Measurements from ENCODE around the gene USP21. TPM values are rescaled to one million over a fixed set of nuclear protein-coding genes. Genes with fewer than 3 reads are reported as not detected.

USP21 gene
- total RNA-seq, 1 experiment from 2014 or later = 40.9 TPM

DNA sequence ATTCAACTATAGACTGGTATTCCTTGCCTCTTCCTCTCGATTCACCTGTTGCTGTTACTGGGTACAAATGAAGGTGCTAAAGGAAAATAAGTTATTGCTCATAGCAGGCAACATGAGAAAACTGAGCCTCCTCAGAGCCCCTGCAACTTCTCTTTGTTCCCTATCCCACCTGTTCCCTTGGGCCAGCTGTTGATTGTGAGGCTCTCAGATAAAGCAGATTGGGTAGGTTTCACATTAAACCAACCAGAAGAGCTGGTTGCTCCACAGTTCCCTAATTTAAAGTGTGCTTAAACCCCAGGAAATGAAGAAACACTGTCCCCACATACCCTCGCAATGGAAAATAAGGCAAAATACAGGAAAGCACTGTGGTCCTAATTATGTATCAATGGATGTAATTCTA lies 31.7 kb upstream of the USP21 start:
- Mint-ChIP-seq H3K27ac (ENCODE audit: unreplicated experiment) (no peak overlapping the region), H3K4me3 (ENCODE audit: low read depth, unreplicated experiment) (no peak overlapping the region), H3K36me3 (ENCODE audit: insufficient read depth, unreplicated experiment) (peaks cover 57% of the 10 kb centered on the region), H3K9me3 (ENCODE audit: low read depth, unreplicated experiment) (no peaks in the 10 kb centered on the region), H3K4me1 (ENCODE audit: low read depth, unreplicated experiment) (peaks cover 16% of the 10 kb centered on the region), H3K27me3 (ENCODE audit: unreplicated experiment) (no peaks in the 10 kb centered on the region)
- TF ChIP-seq, protein P1, sequence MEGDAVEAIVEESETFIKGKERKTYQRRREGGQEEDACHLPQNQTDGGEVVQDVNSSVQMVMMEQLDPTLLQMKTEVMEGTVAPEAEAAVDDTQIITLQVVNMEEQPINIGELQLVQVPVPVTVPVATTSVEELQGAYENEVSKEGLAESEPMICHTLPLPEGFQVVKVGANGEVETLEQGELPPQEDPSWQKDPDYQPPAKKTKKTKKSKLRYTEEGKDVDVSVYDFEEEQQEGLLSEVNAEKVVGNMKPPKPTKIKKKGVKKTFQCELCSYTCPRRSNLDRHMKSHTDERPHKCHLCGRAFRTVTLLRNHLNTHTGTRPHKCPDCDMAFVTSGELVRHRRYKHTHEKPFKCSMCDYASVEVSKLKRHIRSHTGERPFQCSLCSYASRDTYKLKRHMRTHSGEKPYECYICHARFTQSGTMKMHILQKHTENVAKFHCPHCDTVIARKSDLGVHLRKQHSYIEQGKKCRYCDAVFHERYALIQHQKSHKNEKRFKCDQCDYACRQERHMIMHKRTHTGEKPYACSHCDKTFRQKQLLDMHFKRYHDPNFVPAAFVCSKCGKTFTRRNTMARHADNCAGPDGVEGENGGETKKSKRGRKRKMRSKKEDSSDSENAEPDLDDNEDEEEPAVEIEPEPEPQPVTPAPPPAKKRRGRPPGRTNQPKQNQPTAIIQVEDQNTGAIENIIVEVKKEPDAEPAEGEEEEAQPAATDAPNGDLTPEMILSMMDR (IDR thresholded peaks at IDR 0.05; ENCODE audit: unreplicated experiment) = no peak
- DNase-seq = no peak
- CTCF ChIA-PET = interaction anchor here (0.6 to 1.3 kb wide), 2 partner anchors 10 to 151 kb away, joined by 3 to 6 read pairs; partner anchors contain the start of genes NIT1 and PFDN2
- intact Hi-C loops (cut with micrococcal nuclease; ENCODE audit: unreplicated experiment) = no loop called here
- no TSS peak for BruUV-seq (replicated peaks)

DNA sequence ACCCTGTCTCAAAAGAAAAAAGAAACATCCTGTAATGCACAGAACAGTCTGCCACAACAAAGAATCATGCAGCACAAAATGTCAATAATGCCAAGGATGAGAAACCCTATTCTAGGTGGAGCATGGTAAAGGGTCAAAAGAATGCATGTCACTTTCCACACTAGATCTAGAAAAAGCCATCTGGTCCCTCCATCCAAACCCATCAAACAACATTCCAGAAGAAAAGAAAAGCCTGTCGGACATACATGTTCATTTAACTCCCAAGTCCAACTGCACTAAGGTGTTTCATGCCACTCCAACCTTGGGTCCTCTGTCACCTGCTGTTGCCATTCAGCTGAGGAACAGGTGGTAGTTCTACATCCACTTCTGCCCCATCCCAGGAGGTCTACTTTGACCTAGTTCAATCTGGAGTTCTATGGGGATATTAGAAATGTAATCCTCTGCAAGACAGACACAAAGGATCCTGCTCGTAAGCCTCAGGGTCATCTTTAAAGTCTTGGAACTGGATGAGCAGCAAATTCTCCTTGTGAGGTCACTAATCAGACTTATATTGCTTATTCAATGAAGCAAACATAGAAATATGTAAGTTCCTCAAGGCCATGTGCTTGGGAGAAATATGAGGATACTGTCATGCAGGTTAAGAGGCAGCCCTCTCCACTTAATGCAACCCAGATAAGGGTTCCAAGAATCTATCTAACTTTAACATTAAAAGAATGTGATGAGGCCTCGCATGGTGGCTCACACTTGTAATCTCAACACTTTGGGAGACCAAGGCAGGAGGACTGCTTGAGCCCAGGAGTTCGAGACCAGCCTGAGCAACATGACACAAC lies 30.5 kb upstream of the USP21 start:
- H3K27ac Mint-ChIP-seq (ENCODE audit: unreplicated experiment) = no peak overlapping the region
- no peaks in the 10 kb centered on the region for H3K9me3 Mint-ChIP-seq (ENCODE audit: low read depth, unreplicated experiment)
- CTCF ChIA-PET = interaction anchor here (0.6 to 1.3 kb wide), 2 partner anchors 11 to 152 kb away, joined by 3 to 6 read pairs; partner anchors contain the start of genes NIT1 and PFDN2
- H3K27me3 Mint-ChIP-seq (ENCODE audit: unreplicated experiment) = no peaks in the 10 kb centered on the region
- BruUV-seq (replicated peaks) = no TSS peak
- peaks cover 16% of the 10 kb centered on the region for H3K4me1 Mint-ChIP-seq (ENCODE audit: low read depth, unreplicated experiment)
- intact Hi-C loops (cut with micrococcal nuclease; ENCODE audit: unreplicated experiment) = no loop called here
- H3K36me3 Mint-ChIP-seq (ENCODE audit: insufficient read depth, unreplicated experiment) = peaks cover 46% of the 10 kb centered on the region
- no peak overlapping the region for H3K4me3 Mint-ChIP-seq (ENCODE audit: low read depth, unreplicated experiment)
- TF ChIP-seq, protein P1 (IDR thresholded peaks at IDR 0.05; ENCODE audit: unreplicated experiment) = no peak
- no peak for DNase-seq

DNA sequence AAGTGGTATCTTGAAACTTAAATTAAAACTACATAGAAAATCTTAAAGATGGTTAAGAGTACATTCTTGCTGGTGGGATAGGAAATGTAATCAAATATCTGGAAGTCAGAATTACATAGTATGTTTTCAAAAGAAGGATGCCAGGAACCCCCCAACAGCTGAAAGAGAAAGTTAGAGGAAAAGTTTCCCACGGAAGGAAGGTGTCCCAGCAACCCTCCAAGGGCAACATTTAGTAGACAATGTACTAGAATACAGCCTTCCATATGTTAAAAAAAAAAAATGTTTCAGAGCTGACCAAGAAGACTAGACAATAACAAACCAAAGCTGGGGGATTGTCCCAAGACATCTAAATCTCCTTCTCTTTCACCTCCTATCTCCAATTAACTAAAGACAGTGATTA lies 29.0 kb upstream of the USP21 start:
- Mint-ChIP-seq H3K9me3 (ENCODE audit: low read depth, unreplicated experiment) (no peaks in the 10 kb centered on the region), H3K4me3 (ENCODE audit: low read depth, unreplicated experiment) (no peak overlapping the region), H3K4me1 (ENCODE audit: low read depth, unreplicated experiment) (peaks cover 16% of the 10 kb centered on the region), H3K36me3 (ENCODE audit: insufficient read depth, unreplicated experiment) (peaks cover 35% of the 10 kb centered on the region), H3K27me3 (ENCODE audit: unreplicated experiment) (no peaks in the 10 kb centered on the region), H3K27ac (ENCODE audit: unreplicated experiment) (no peak overlapping the region)
- BruUV-seq (replicated peaks) = no TSS peak
- no peak for DNase-seq
- intact Hi-C loops (cut with micrococcal nuclease; ENCODE audit: unreplicated experiment) = loop anchor here (10.0 kb wide), 1 partner anchor 405 kb away; no protein-coding TSS in a partner anchor
- TF ChIP-seq, protein P1 (IDR thresholded peaks at IDR 0.05; ENCODE audit: unreplicated experiment) = no peak
- CTCF ChIA-PET = no interaction called here

DNA sequence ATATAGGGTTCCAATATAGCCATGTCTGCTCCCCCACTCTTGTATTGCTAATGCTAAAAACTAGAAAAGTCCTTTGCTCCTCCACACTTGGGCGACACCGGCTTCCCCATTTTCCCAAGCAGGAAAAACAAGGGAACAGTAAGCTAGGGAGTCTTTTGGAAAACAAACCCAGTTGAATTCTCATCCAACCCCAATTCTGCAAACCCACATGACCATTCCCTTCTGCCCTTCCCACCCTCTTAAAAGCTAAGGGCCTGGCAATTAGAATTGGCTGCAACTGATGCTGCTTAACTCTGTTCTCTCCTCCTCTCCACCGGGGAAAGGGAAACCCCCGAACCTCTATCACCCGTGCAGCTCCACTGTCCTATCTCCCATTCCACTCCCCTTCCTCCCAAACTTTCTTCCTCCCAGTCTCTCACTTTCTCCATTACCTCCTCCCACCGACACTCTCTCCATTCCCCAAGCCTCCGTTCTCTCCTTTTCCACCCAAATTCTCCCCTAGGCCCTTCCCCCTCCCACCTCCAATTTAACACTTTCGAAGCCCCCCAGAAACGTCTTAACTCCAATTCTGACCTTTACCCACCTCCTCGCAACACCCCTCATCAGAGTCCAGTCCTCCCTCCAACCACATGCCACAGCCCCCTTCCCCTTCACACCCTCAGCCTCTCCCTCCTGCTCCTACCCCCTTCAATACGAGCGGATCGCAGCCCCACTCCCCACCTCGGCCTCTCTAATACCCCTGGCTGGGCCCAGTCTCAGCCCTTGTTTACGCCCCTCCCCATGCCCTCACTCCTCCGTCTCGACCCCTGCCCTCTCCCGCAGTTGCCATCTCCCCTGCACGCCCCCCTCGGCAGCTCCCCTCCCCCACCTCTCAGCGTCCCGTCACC lies 27.5 kb upstream of the USP21 start:
- no peak overlapping the region for H3K4me3 Mint-ChIP-seq (ENCODE audit: low read depth, unreplicated experiment)
- DNase-seq = no peak
- H3K9me3 Mint-ChIP-seq (ENCODE audit: low read depth, unreplicated experiment) = no peaks in the 10 kb centered on the region
- no TSS peak for BruUV-seq (replicated peaks)
- no peaks in the 10 kb centered on the region for H3K27me3 Mint-ChIP-seq (ENCODE audit: unreplicated experiment)
- no peak overlapping the region for H3K27ac Mint-ChIP-seq (ENCODE audit: unreplicated experiment)
- TF ChIP-seq, protein P1 (IDR thresholded peaks at IDR 0.05; ENCODE audit: unreplicated experiment) = no peak
- H3K4me1 Mint-ChIP-seq (ENCODE audit: low read depth, unreplicated experiment) = peaks cover 20% of the 10 kb centered on the region
- intact Hi-C loops (cut with micrococcal nuclease; ENCODE audit: unreplicated experiment) = loop anchor here (2.0 to 10.0 kb wide), 2 partner anchors 13 to 407 kb away; partner anchors contain the start of genes NIT1 and PFDN2
- CTCF ChIA-PET = interaction anchor here (0.6 to 1.7 kb wide), 10 partner anchors 14 to 254 kb away, joined by 3 to 8 read pairs (median 4); partner anchors contain the start of genes NIT1, PFDN2 and PPOX
- H3K36me3 Mint-ChIP-seq (ENCODE audit: insufficient read depth, unreplicated experiment) = peaks cover 20% of the 10 kb centered on the region
